ENCODE measurements around the gene TJP3.

DNA sequence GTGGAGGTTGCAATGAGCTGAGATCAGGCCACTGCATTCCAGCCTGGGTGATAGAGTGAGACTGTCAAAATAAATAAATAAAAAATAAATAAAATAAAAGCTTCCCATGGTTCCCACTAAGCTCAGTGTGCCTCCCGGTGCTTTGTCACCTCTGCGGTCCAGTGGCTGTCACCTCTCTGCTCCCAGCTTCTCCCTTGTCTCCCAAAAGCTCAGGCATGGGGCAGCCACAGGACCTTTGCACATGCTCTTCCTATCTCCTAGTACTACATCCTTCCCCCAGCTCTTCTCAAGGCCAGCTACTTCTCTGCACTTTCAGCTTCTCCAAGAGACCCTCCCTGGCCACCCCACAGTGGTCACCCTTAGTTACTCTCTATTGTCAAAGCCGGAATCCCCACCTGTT, 85.6 kb downstream of the TJP3 start:
- no peak for TF ChIP-seq ZNF274 (IDR thresholded peaks at IDR 0.05; ENCODE audit: low read depth, low read length)
- no peak for TF ChIP-seq YY1 (IDR thresholded peaks at IDR 0.05; ENCODE audit: insufficient read depth, insufficient read length)
